Calu3 (cell line): ENCODE results near the gene UBALD1. TPM values are rescaled to one million over a fixed set of nuclear protein-coding genes. Genes with fewer than 3 reads are reported as not detected.

Source experiments
- BruUV-seq: library from RNA; stranded (reverse); fragments of 400-500 nt; replicated peaks from 2 replicates; lab custom pipeline; 2021; lab: Mats Ljungman, UMichigan
- CTCF ChIA-PET: fragments of 300-600 bp; sonication (Branson Sonifier 250); formaldehyde crosslinking; loops from one replicate; lab custom pipeline; 2022; ENCODE audit warnings: antibody characterized with exemption; lab: Charles Lee
- DNase-seq: peaks from one replicate; pipeline ENCODE4 v3.0.0; 2022
- H3K27ac Mint-ChIP-seq: one replicate; pipeline ENCODE4 v1.8.0; 2022; ENCODE audit warnings: mixed read lengths; ENCODE audit not compliant: unreplicated experiment
- H3K27me3 Mint-ChIP-seq: one replicate; pipeline ENCODE4 v1.8.0; 2022; ENCODE audit warnings: mixed read lengths; ENCODE audit not compliant: unreplicated experiment
- H3K36me3 Mint-ChIP-seq: one replicate; pipeline ENCODE4 v1.8.0; 2022; ENCODE audit warnings: mild to moderate bottlenecking, moderate library complexity, mixed read lengths; ENCODE audit not compliant: insufficient read depth, unreplicated experiment
- H3K4me1 Mint-ChIP-seq: one replicate; pipeline ENCODE4 v1.8.0; 2022; ENCODE audit warnings: mild to moderate bottlenecking, low read depth, mixed read lengths; ENCODE audit not compliant: unreplicated experiment
- H3K4me3 Mint-ChIP-seq: one replicate; pipeline ENCODE4 v1.8.0; 2022; ENCODE audit warnings: mild to moderate bottlenecking, low read depth, moderate library complexity, mixed read lengths; ENCODE audit not compliant: unreplicated experiment
- H3K9me3 Mint-ChIP-seq: one replicate; pipeline ENCODE4 v1.8.0; 2022; ENCODE audit warnings: low read depth, mixed read lengths; ENCODE audit not compliant: unreplicated experiment
- intact Hi-C: fragments of 100-400 bp; cut with micrococcal nuclease; formaldehyde crosslinking; loops from one replicate; pipeline ENCODE4 v1.10.0; 2022; ENCODE audit not compliant: unreplicated experiment
- total RNA-seq: library from RNA; stranded (reverse); gene quantifications from 2 replicates; pipeline ENCODE4 v1.2.3, GENCODE V29; 2022
- TF ChIP-seq, protein P1 (sequence below): fragments of 200-600 bp; IDR thresholded peaks from one replicate; pipeline ENCODE4 v1.8.0; 2022; ENCODE audit warnings: antibody characterized with exemption; ENCODE audit not compliant: unreplicated experiment

Gene UBALD1
- total RNA-seq, 1 experiment from 2014 or later: 54.4 TPM

- no peak for DNase-seq
- BruUV-seq: no TSS peak
- H3K4me3 Mint-ChIP-seq: no peak overlapping the region
- no peak overlapping the region for H3K27ac Mint-ChIP-seq
- H3K36me3 Mint-ChIP-seq: peaks cover 66% of the 10 kb centered on the region
- H3K4me1 Mint-ChIP-seq: peaks cover 19% of the 10 kb centered on the region
- H3K9me3 Mint-ChIP-seq: no peaks in the 10 kb centered on the region
- CTCF ChIA-PET: no interaction called here
- intact Hi-C loops: no loop called here
- TF ChIP-seq, protein P1, sequence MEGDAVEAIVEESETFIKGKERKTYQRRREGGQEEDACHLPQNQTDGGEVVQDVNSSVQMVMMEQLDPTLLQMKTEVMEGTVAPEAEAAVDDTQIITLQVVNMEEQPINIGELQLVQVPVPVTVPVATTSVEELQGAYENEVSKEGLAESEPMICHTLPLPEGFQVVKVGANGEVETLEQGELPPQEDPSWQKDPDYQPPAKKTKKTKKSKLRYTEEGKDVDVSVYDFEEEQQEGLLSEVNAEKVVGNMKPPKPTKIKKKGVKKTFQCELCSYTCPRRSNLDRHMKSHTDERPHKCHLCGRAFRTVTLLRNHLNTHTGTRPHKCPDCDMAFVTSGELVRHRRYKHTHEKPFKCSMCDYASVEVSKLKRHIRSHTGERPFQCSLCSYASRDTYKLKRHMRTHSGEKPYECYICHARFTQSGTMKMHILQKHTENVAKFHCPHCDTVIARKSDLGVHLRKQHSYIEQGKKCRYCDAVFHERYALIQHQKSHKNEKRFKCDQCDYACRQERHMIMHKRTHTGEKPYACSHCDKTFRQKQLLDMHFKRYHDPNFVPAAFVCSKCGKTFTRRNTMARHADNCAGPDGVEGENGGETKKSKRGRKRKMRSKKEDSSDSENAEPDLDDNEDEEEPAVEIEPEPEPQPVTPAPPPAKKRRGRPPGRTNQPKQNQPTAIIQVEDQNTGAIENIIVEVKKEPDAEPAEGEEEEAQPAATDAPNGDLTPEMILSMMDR: no peak
- H3K27me3 Mint-ChIP-seq: no peaks in the 10 kb centered on the region
Measured at GRCh38 chr16:4655801-4656200, 41.1 kb upstream of the UBALD1 start.

GRCh38 chr16:4654964-4655590, 40.4 kb upstream of the UBALD1 start:
- no peaks in the 10 kb centered on the region for H3K27me3 Mint-ChIP-seq
- BruUV-seq: no TSS peak
- no peak for DNase-seq
- peaks cover 72% of the 10 kb centered on the region for H3K36me3 Mint-ChIP-seq
- intact Hi-C loops: no loop called here
- H3K9me3 Mint-ChIP-seq: no peaks in the 10 kb centered on the region
- no peak overlapping the region for H3K27ac Mint-ChIP-seq
- CTCF ChIA-PET: no interaction called here
- H3K4me3 Mint-ChIP-seq: no peak overlapping the region
- peaks cover 19% of the 10 kb centered on the region for H3K4me1 Mint-ChIP-seq
- TF ChIP-seq, protein P1: no peak

GRCh38 chr16:4654011-4654963, 39.6 kb upstream of the UBALD1 start:
- no peaks in the 10 kb centered on the region for H3K27me3 Mint-ChIP-seq
- intact Hi-C loops: no loop called here
- peaks cover 19% of the 10 kb centered on the region for H3K4me1 Mint-ChIP-seq
- peak overlapping the region; percentile 36 for H3K27ac Mint-ChIP-seq
- DNase-seq: peak; percentile 61
- H3K9me3 Mint-ChIP-seq: no peaks in the 10 kb centered on the region
- CTCF ChIA-PET: interaction anchor here (0.9 kb wide), 1 partner anchor 30 kb away, joined by 3 read pairs; the partner anchor contains the start of gene MGRN1
- peaks cover 68% of the 10 kb centered on the region for H3K36me3 Mint-ChIP-seq
- H3K4me3 Mint-ChIP-seq: peak overlapping the region; percentile 37
- TF ChIP-seq, protein P1: no peak
- BruUV-seq: no TSS peak

DNA sequence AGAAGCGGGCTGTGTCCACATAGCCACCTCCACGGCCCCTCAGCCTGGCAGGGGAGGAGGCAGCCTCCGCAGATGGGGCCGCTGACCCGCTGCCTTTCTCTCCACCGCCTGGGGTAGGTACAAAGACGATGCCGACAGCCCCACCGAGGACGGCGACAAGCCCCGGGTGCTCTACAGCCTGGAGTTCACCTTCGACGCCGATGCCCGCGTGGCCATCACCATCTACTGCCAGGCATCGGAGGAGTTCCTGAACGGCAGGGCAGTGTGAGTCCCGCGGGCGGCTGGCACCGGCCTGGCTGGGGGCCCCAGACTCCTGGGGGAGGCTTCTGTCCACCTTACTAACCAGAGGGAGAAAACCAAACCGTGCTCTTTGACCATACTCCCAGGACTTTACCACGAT, 37.9 kb upstream of the UBALD1 start:
- no peak overlapping the region for H3K4me3 Mint-ChIP-seq
- H3K36me3 Mint-ChIP-seq: peaks cover 61% of the 10 kb centered on the region
- no peak for DNase-seq
- H3K4me1 Mint-ChIP-seq: peaks cover 19% of the 10 kb centered on the region
- CTCF ChIA-PET: no interaction called here
- H3K27me3 Mint-ChIP-seq: no peaks in the 10 kb centered on the region
- intact Hi-C loops: no loop called here
- BruUV-seq: no TSS peak
- TF ChIP-seq, protein P1: no peak
- no peak overlapping the region for H3K27ac Mint-ChIP-seq
- H3K9me3 Mint-ChIP-seq: peaks cover 2% of the 10 kb centered on the region
